ENCODE measurements around the gene MED13. TPM values are rescaled to one million over a fixed set of nuclear protein-coding genes. Genes with fewer than 3 reads are reported as not detected.
"Not testable (repeated sequence)": the region's sequence is repeated elsewhere in the genome, so short reads cannot be mapped to it uniquely, and the experiment has no call there.

The MED13 gene
- total and polyA plus RNA-seq, 8 donors: 4.9 to 193 (median 45.0) TPM

DNA sequence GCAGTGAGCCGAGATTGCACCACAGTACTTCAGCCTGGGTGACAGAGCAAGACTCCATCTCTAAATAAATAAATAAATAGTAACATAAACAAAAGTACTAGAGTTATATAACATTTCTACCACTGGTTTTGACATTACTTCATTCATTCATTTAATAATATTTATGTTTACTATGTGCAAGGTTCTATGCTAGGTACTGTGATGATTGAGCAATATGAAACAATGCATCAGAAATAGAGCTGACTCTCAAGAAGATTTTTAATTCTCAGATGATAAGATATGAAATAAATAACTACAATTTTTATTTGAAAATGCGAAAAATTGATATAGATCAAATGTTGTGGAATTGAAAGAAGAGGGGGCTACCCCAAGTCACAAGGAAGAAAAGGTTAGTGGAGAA is 8.9 kb upstream of the MED13 start:
- intact Hi-C loops (cut with DNase I; ENCODE audit: low total_unique reads): no loop called here
- no peak overlapping the region for H3K4me3 ChIP-seq
- TF ChIP-seq POLR2A (IDR thresholded peaks at IDR 0.05) (no peak), POLR2AphosphoS5 (IDR thresholded peaks at IDR 0.05) (no peak), EP300 (IDR thresholded peaks at IDR 0.05) (no peak)
- no peak for DNase-seq
- H3K36me3 ChIP-seq: no peaks in the 10 kb centered on the region
- H3K27ac ChIP-seq: no peak overlapping the region
- WGBS, 5 donors: 94 to 98% (median 97%) methylated on average over 2 of the region's 2 CpGs
- H3K9me3 ChIP-seq: no peaks in the 10 kb centered on the region
- H3K4me1 ChIP-seq: no peaks in the 10 kb centered on the region
- H3K27me3 ChIP-seq: peaks cover 0 to 8% (median 0%) of the 10 kb centered on the region in 3 donors

DNA sequence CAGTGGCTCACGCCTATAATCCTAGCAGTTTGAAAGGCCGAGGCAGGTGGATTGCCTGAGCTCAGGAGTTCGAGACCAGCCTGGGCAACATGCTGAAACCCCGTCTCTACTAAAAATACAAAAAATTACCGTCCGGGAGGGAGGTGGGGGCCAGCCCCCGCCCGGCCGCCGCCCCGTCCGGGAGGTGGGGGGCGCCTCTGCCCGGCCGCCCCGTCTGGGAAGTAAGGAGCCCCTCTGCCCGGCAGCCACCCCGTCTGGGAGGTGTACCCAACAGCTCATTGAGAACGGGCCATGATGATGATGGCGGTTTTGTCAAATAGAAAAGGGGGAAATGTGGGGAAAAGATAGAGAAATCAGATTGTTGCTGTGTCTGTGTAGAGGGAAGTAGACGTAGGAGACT is 7.8 kb upstream of the MED13 start:
- H3K36me3 ChIP-seq, H3K27ac ChIP-seq: not testable (repeated sequence)

DNA sequence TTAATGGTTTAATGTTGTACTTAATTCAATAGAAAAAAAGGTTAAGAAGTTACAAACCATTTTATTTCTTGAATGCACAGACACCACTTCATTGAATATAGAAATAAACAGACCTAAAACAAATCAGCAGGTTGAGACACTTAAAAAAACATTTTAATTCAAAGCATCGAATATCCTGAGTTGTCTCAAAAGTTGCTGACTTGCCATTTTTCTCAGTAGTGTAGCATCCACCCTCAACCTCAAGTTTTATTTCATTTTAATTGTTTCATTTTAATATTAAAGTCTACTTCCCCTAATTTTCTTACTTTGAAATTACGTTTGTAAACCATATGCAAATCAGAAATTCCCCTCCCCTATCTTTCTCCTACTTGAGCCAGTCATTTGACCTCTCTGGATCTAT is 5.8 kb upstream of the MED13 start:
- H3K4me1 ChIP-seq: peaks cover 5 to 17% (median 6%) of the 10 kb centered on the region in 4 donors
- 76 to 94% (median 83%) methylated on average over 2 of the region's 2 CpGs for WGBS, 5 donors
- no peaks in the 10 kb centered on the region for H3K27me3 ChIP-seq
- intact Hi-C loops (cut with DNase I; ENCODE audit: low total_unique reads): no loop called here
- no peaks in the 10 kb centered on the region for H3K36me3 ChIP-seq
- DNase-seq: no peak
- H3K4me3 ChIP-seq: no peak overlapping the region
- no peaks in the 10 kb centered on the region for H3K9me3 ChIP-seq
- H3K27ac ChIP-seq: no peak overlapping the region
- TF ChIP-seq POLR2A (IDR thresholded peaks at IDR 0.05) (no peak), CTCF (IDR thresholded peaks at IDR 0.05) (no peak), EP300 (IDR thresholded peaks at IDR 0.05) (no peak), POLR2AphosphoS5 (IDR thresholded peaks at IDR 0.05) (no peak)

More for the DNA sequence above, 7.8 kb upstream of the MED13 start:
- 86 to 95% (median 93%) methylated on average over 17 to 21 of the region's 21 CpGs for WGBS, 5 donors
- H3K27me3 ChIP-seq; H3K4me3 ChIP-seq; intact Hi-C loops (cut with DNase I; ENCODE audit: low total_unique reads); H3K9me3 ChIP-seq; DNase-seq; H3K4me1 ChIP-seq: not testable (repeated sequence)

GRCh38 chr17:62067165-62068145 is 2.4 kb upstream of the MED13 start:
- no peak overlapping the region for H3K4me3 ChIP-seq
- intact Hi-C loops (cut with DNase I; ENCODE audit: low total_unique reads): no loop called here
- H3K27ac ChIP-seq: peak overlapping the region in 1 of 5 donors; percentile 99
- H3K4me1 ChIP-seq: peaks cover 13 to 34% (median 23%) of the 10 kb centered on the region in 4 donors
- peaks cover 0 to 4% (median 0%) of the 10 kb centered on the region in 4 donors for H3K36me3 ChIP-seq
- TF ChIP-seq EP300 (IDR thresholded peaks at IDR 0.05): no peak
- no peak for TF ChIP-seq POLR2AphosphoS5 (IDR thresholded peaks at IDR 0.05)
- TF ChIP-seq CTCF (IDR thresholded peaks at IDR 0.05): no peak
- no peak for TF ChIP-seq POLR2A (IDR thresholded peaks at IDR 0.05)
- WGBS, 5 donors: 73 to 82% (median 80%) methylated on average over 7 of the region's 7 CpGs
- no peaks in the 10 kb centered on the region for H3K27me3 ChIP-seq
- DNase-seq: peak in 1 of 2 donors; percentile 19
- no peaks in the 10 kb centered on the region for H3K9me3 ChIP-seq

GRCh38 chr17:62065611-62066468 is 762 bp upstream of the MED13 start:
- intact Hi-C loops (cut with DNase I; ENCODE audit: low total_unique reads): no loop called here
- H3K36me3 ChIP-seq: peaks cover 2 to 8% (median 3%) of the 10 kb centered on the region in 4 donors
- H3K4me3 ChIP-seq: peak overlapping the region; percentile 73 to 95 (median 86)
- TF ChIP-seq CTCF (IDR thresholded peaks at IDR 0.05) (peak in 6 of 7 experiments; percentile 37 to 94 (median 85)), POLR2A (IDR thresholded peaks at IDR 0.05) (no peak), POLR2AphosphoS5 (IDR thresholded peaks at IDR 0.05) (peak; percentile 4 to 89 (median 78)), EP300 (IDR thresholded peaks at IDR 0.05) (no peak)
- H3K9me3 ChIP-seq: no peaks in the 10 kb centered on the region
- peak overlapping the region; percentile 95 to 99 (median 97) for H3K27ac ChIP-seq
- WGBS, 5 donors: 2 to 3% (median 2%) methylated on average over 39 to 51 of the region's 51 CpGs
- DNase-seq: peak; percentile 99
- H3K27me3 ChIP-seq: no peaks in the 10 kb centered on the region
- H3K4me1 ChIP-seq: peaks cover 13 to 51% (median 39%) of the 10 kb centered on the region in 4 donors

Measured in stomach (tissue), 9 donors.